22Rv1 (cell line): ENCODE results near the gene LRP5.
"Not testable (repeated sequence)": the region's sequence is repeated elsewhere in the genome, so short reads cannot be mapped to it uniquely, and the experiment has no call there.

ENCODE experiments used
- H3K27ac ChIP-seq: fragments of 450-650 bp; 2 replicates; pipeline ENCODE4 v1.5.1; 2017
- CTCF ChIP-seq: fragments of 450-650 bp; IDR thresholded peaks from 2 replicates; pipeline ENCODE4 v1.5.1; 2017; ENCODE audit warnings: mild to moderate bottlenecking
- ZFX ChIP-seq: fragments of 450-650 bp; IDR thresholded peaks from 2 replicates; pipeline ENCODE4 v1.6.1; 2017; ENCODE audit warnings: antibody characterized with exemption, borderline replicate concordance

LRP5 gene

GRCh38 chr11:68340003-68340767 is 27.8 kb downstream of the LRP5 start:
- H3K27ac ChIP-seq, result no peak overlapping the region
- TF ChIP-seq ZFX (no peak), CTCF (no peak)

GRCh38 chr11:68340784-68341556 is 28.6 kb downstream of the LRP5 start:
- no peak overlapping the region for H3K27ac ChIP-seq

GRCh38 chr11:68341557-68342458 is 29.4 kb downstream of the LRP5 start:
- no peak overlapping the region for H3K27ac ChIP-seq
- TF ChIP-seq CTCF, result no peak
- TF ChIP-seq ZFX, result no peak

More at GRCh38 chr11:68340784-68341556, 28.6 kb downstream of the LRP5 start:
- TF ChIP-seq ZFX (no peak), CTCF (no peak)

GRCh38 chr11:68342459-68343158 is 30.2 kb downstream of the LRP5 start:
- TF ChIP-seq ZFX (no peak), CTCF (no peak)
- no peak overlapping the region for H3K27ac ChIP-seq

- no peak for TF ChIP-seq ZFX
- no peak for TF ChIP-seq CTCF
- H3K27ac ChIP-seq, result no peak overlapping the region
These were observed 31.4 kb downstream of the LRP5 start for GRCh38 chr11:68343761-68344256.

GRCh38 chr11:68344821-68345220 is 32.4 kb downstream of the LRP5 start:
- H3K27ac ChIP-seq, result not testable (repeated sequence)
